WTC11 (cell line): ENCODE data around the gene ZBTB24. TPM values are rescaled to one million over a fixed set of nuclear protein-coding genes. Genes with fewer than 3 reads are reported as not detected.

Source experiments
- ATAC-seq: fragments of 200-7000 bp; cut with Tn5 transposase; 2 replicates; pipeline ENCODE4 v1.10.0; 2021; ENCODE audit warnings: mild to moderate bottlenecking, moderate library complexity
- CTCF ChIA-PET: fragments of 300-600 bp; sonication (Branson Sonifier 250); formaldehyde crosslinking; loops from one replicate; lab custom pipeline; 2021; ENCODE audit warnings: antibody characterized with exemption; lab: Charles Lee
- POLR2A ChIA-PET: fragments of 350-600 bp; sonication (Branson Sonifier 250); formaldehyde crosslinking; loops from one replicate; lab custom pipeline; 2021; ENCODE audit warnings: antibody characterized with exemption; lab: Charles Lee
- DNase-seq: peaks from one replicate; pipeline ENCODE4 v3.0.0; 2021; ENCODE audit warnings: low spot score
- H3K27ac Mint-ChIP-seq: 2 replicates; pipeline ENCODE4 v1.8.0; 2021; ENCODE audit warnings: mixed read lengths
- H3K27me3 Mint-ChIP-seq: 2 replicates; pipeline ENCODE4 v1.8.0; 2021; ENCODE audit warnings: low read depth, mild to moderate bottlenecking, moderate library complexity, mixed read lengths
- H3K36me3 Mint-ChIP-seq: 2 replicates; pipeline ENCODE4 v1.8.0; 2021; ENCODE audit warnings: mixed read lengths
- H3K4me1 Mint-ChIP-seq: 2 replicates; pipeline ENCODE4 v1.8.0; 2022; ENCODE audit warnings: mixed read lengths
- H3K4me3 Mint-ChIP-seq: 2 replicates; pipeline ENCODE4 v1.8.0; 2021; ENCODE audit warnings: mild to moderate bottlenecking, moderate library complexity, mixed read lengths
- H3K9me3 Mint-ChIP-seq: 2 replicates; pipeline ENCODE4 v1.8.0; 2021; ENCODE audit warnings: mixed read lengths
- CBFB ChIP-seq: sonication (generic); formaldehyde crosslinking; IDR thresholded peaks from 2 replicates; pipeline ENCODE4 v1.8.1; 2022; ENCODE audit warnings: mild to moderate bottlenecking, low read depth, missing genetic modification reagents
- CTCF ChIP-seq: fragments of 200-600 bp; IDR thresholded peaks from 2 replicates; pipeline ENCODE4 v1.8.0; 2022; ENCODE audit warnings: antibody characterized with exemption
- E2F1 ChIP-seq: sonication (generic); formaldehyde crosslinking; IDR thresholded peaks from 2 replicates; pipeline ENCODE4 v1.8.0; 2022; ENCODE audit warnings: mild to moderate bottlenecking, missing genetic modification reagents
- FOXK1 ChIP-seq: sonication (generic); formaldehyde crosslinking; IDR thresholded peaks from 2 replicates; pipeline ENCODE4 v1.8.0; 2022; ENCODE audit warnings: mild to moderate bottlenecking, moderate library complexity, missing genetic modification reagents
- KAT7 ChIP-seq: sonication (generic); formaldehyde crosslinking; IDR thresholded peaks from 2 replicates; pipeline ENCODE4 v1.8.1; 2023; ENCODE audit warnings: missing genetic modification reagents, mild to moderate bottlenecking, borderline replicate concordance
- NFATC4 ChIP-seq: fragments of 250-450 bp; sonication (Bioruptor Pico); IDR thresholded peaks from 2 replicates; pipeline ENCODE4 v1.9.0; 2021; ENCODE audit warnings: mild to moderate bottlenecking
- NFYB ChIP-seq: sonication (generic); formaldehyde crosslinking; conservative IDR thresholded peaks from 2 replicates; pipeline ENCODE4 v1.8.0; 2022; ENCODE audit warnings: low read depth, missing genetic modification reagents
- RELA ChIP-seq: sonication (generic); formaldehyde crosslinking; IDR thresholded peaks from 2 replicates; pipeline ENCODE4 v1.8.1; 2022; ENCODE audit warnings: missing genetic modification reagents, mild to moderate bottlenecking, borderline replicate concordance
- SOX15 ChIP-seq: fragments of 250-450 bp; sonication (Bioruptor Pico); IDR thresholded peaks from 2 replicates; pipeline ENCODE4 v1.9.0; 2021; ENCODE audit warnings: mild to moderate bottlenecking
- ZNF396 ChIP-seq: fragments of 250-450 bp; sonication (Bioruptor Pico); IDR thresholded peaks from 2 replicates; pipeline ENCODE4 v1.8.0; 2021; ENCODE audit warnings: mild to moderate bottlenecking, moderate library complexity, borderline replicate concordance
- ZNF512 ChIP-seq: sonication (generic); formaldehyde crosslinking; IDR thresholded peaks from 2 replicates; pipeline ENCODE4 v1.8.1; 2022; ENCODE audit warnings: missing genetic modification reagents, borderline replicate concordance
- ZSCAN18 ChIP-seq: fragments of 250-450 bp; sonication (Bioruptor Pico); IDR thresholded peaks from 2 replicates; pipeline ENCODE4 v2.1.2; 2022; ENCODE audit warnings: mild to moderate bottlenecking, moderate library complexity
- total RNA-seq: library from RNA; stranded (reverse); gene quantifications from 3 replicates; pipeline ENCODE4 v1.2.3, GENCODE V29; 2021

ZBTB24 gene
- total RNA-seq, 1 experiment from 2014 or later, result 14.7 TPM

- no peaks in the 10 kb centered on the region for H3K27me3 Mint-ChIP-seq
These were observed 34.4 kb downstream of the ZBTB24 start for GRCh38 chr6:109448615-109449014.

GRCh38 chr6:109447878-109448555, 35.0 kb downstream of the ZBTB24 start:
- H3K36me3 Mint-ChIP-seq, result peaks cover 28% of the 10 kb centered on the region
- H3K27ac Mint-ChIP-seq, result no peak overlapping the region
- ChIA-PET CTCF (interaction anchor here (1.0 kb wide), 1 partner anchor 51 kb away, joined by 3 read pairs; no protein-coding TSS in a partner anchor), POLR2A (interaction anchor here (1.0 kb wide), 1 partner anchor 62 kb away, joined by 3 read pairs; no protein-coding TSS in a partner anchor)
- H3K27me3 Mint-ChIP-seq, result no peaks in the 10 kb centered on the region
- TF ChIP-seq NFYB (CRISPR knock-in tag), result no peak
- TF ChIP-seq ZSCAN18 (CRISPR knock-in tag), result no peak
- H3K4me3 Mint-ChIP-seq, result no peak overlapping the region
- H3K9me3 Mint-ChIP-seq, result no peaks in the 10 kb centered on the region
- peak; percentile 46 for ATAC-seq
- H3K4me1 Mint-ChIP-seq, result peaks cover 8% of the 10 kb centered on the region; the same call in 1 of the 2 replicates
- DNase-seq, result no peak

More at GRCh38 chr6:109448615-109449014, 34.4 kb downstream of the ZBTB24 start:
- ChIA-PET POLR2A (interaction anchor here (1.0 kb wide), 1 partner anchor 63 kb away, joined by 3 read pairs; no protein-coding TSS in a partner anchor), CTCF (interaction anchor here (1.0 kb wide), 1 partner anchor 52 kb away, joined by 3 read pairs; no protein-coding TSS in a partner anchor)
- Mint-ChIP-seq H3K27ac (no peak overlapping the region), H3K4me1 (peaks cover 9% of the 10 kb centered on the region; the same call in 1 of the 2 replicates), H3K36me3 (peaks cover 28% of the 10 kb centered on the region), H3K9me3 (no peaks in the 10 kb centered on the region), H3K4me3 (no peak overlapping the region)
- ATAC-seq (no peak), DNase-seq (no peak)
- no peak for TF ChIP-seq FOXK1 (CRISPR knock-in tag)
- TF ChIP-seq RELA, result no peak
- no peak for TF ChIP-seq CTCF
- no peak for TF ChIP-seq E2F1
- TF ChIP-seq SOX15 (CRISPR knock-in tag), result no peak

GRCh38 chr6:109447087-109447486, 35.9 kb downstream of the ZBTB24 start:
- Mint-ChIP-seq H3K4me3 (no peak overlapping the region), H3K27me3 (no peaks in the 10 kb centered on the region), H3K36me3 (peaks cover 25% of the 10 kb centered on the region), H3K9me3 (no peaks in the 10 kb centered on the region), H3K4me1 (peaks cover 1% of the 10 kb centered on the region; the same call in 1 of the 2 replicates), H3K27ac (no peak overlapping the region)
- no peak for DNase-seq
- TF ChIP-seq ZNF396 (CRISPR knock-in tag) (no peak), ZNF512 (CRISPR knock-in tag) (no peak), NFATC4 (CRISPR knock-in tag) (no peak), KAT7 (CRISPR knock-in tag) (no peak), CBFB (no peak), CTCF (no peak)
- ChIA-PET CTCF (interaction anchor here (0.9 kb wide), 1 partner anchor 13 kb away, joined by 3 read pairs; no protein-coding TSS in a partner anchor), POLR2A (no interaction called here)
- no peak for ATAC-seq
